SU-DHL-6 (cell line): ENCODE measurements around the gene RIPPLY2.

Experiments used
- H2AFZ ChIP-seq: fragments of 200-600 bp; sonication (generic); 2 replicates; pipeline ENCODE4 v1.6.1; 2014; ENCODE audit warnings: low read depth, mild to moderate bottlenecking, moderate library complexity, mixed read lengths, antibody characterized with exemption, low read length; ENCODE audit not compliant: severe bottlenecking
- H3F3A ChIP-seq: fragments of 200-600 bp; shearing (Covaris generic); 2 replicates; pipeline ENCODE4 v1.6.0; 2016; ENCODE audit warnings: antibody characterized with exemption, mild to moderate bottlenecking; ENCODE audit not compliant: insufficient read depth
- H3K27ac ChIP-seq: fragments of 200-600 bp; sonication (generic); 2 replicates; pipeline ENCODE4 v1.5.1; 2016; ENCODE audit warnings: low read depth, mild to moderate bottlenecking, low read length, moderate library complexity, mixed read lengths
- H3K27me3 ChIP-seq: fragments of 200-600 bp; sonication (generic), shearing (Covaris generic); 2 replicates; pipeline ENCODE4 v1.6.0; 2014; ENCODE audit warnings: mild to moderate bottlenecking, low read length
- H3K36me3 ChIP-seq: fragments of 200-600 bp; sonication (generic); 2 replicates; pipeline ENCODE4 v1.6.1; 2014; ENCODE audit warnings: mild to moderate bottlenecking, low read length, mixed read lengths
- H3K4me2 ChIP-seq: fragments of 300-600, 200-600 bp; shearing (Covaris generic), sonication (generic); 2 replicates; pipeline ENCODE4 v1.6.0; 2014; ENCODE audit warnings: low read length, low read depth, mild to moderate bottlenecking; ENCODE audit not compliant: poor library complexity, severe bottlenecking
- H3K4me3 ChIP-seq: fragments of 200-600 bp; sonication (generic); 2 replicates; pipeline ENCODE4 v1.5.1; 2014; ENCODE audit warnings: antibody characterized with exemption, low read length, mild to moderate bottlenecking, mixed read lengths; ENCODE audit not compliant: insufficient read depth, poor library complexity, severe bottlenecking
- H3K79me2 ChIP-seq: fragments of 200-600 bp; sonication (generic); 2 replicates; pipeline ENCODE4 v1.6.1; 2014; ENCODE audit warnings: mild to moderate bottlenecking, low read length, moderate library complexity; ENCODE audit not compliant: insufficient read depth
- H3K9ac ChIP-seq: fragments of 200-600 bp; sonication (generic); 2 replicates; pipeline ENCODE4 v1.7.0; 2014; ENCODE audit warnings: mild to moderate bottlenecking, low read length
- H3K9me2 ChIP-seq: fragments of 200-600 bp; sonication (generic); replicated peaks from 2 replicates; pipeline ENCODE4 v1.6.1; 2014; ENCODE audit warnings: low read length; ENCODE audit not compliant: insufficient read depth
- H3K9me3 ChIP-seq: fragments of 200-600 bp; sonication (generic); 2 replicates; pipeline ENCODE4 v1.6.1; 2014; ENCODE audit warnings: low read length, mixed read lengths; ENCODE audit not compliant: insufficient read depth
- H4K20me1 ChIP-seq: fragments of 200-600 bp; sonication (generic); 2 replicates; pipeline ENCODE4 v1.6.1; 2014; ENCODE audit warnings: low read depth, mild to moderate bottlenecking, antibody characterized with exemption, low read length, moderate library complexity, mixed read lengths
- EZH2phosphoT487 ChIP-seq: fragments of 200-600 bp; sonication (generic), shearing (Covaris generic); conservative IDR thresholded peaks from 2 replicates; pipeline ENCODE4 v1.6.1; 2018; ENCODE audit warnings: mild to moderate bottlenecking, antibody characterized with exemption, low read length, moderate library complexity, mixed read lengths
- TF ChIP-seq, protein P1 (sequence below): fragments of 200-600 bp; sonication (generic); IDR thresholded peaks from one replicate; pipeline ENCODE4 v1.5.1; 2017; ENCODE audit warnings: antibody characterized with exemption, mild to moderate bottlenecking, low read length, moderate library complexity; ENCODE audit not compliant: insufficient read depth, poor library complexity, severe bottlenecking

RIPPLY2 gene

DNA sequence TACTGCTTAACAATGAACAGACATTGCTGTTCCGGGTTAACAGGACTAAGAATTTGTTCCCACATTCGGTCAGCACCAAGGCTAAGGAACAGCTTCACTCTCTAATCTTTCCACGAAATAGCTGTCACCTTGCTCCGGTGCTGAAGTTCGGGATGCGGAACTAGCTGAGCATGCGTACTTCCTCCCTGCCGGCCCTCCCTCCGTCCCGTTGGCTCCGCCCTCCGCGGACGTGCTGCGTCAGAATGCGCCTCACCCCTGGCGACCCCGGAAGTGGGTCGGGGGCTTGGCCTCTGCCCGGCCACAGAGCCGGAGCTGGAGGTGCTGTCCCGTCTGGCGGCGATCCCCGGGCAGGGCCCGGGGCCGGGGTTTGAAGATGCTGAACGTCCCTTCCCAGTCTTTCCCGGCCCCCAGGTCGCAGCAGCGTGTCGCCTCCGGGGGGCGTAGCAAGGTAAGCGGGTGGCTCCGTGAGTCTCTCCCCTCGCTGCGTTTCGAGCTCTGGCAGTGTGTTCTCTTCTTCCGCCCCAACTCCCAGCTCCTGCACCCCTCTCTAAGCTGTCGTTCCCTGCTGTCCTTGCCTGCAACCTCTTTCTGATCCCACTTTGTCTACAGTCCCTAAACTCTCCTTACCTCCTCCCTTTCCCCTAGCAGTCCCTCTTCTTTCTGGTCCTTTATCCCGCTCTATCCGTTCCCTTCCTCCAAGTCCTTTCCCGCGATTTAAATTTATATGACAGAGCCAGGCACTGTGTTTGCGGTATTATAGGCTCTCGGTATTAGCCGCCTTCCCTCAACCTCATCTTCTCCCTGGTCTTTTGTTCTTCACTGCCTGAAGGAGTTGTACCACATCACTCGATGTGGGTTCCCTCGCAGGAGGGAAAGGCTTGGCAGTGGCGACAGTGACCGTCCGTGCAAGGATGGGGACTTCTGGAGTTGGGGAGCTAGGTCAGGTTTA is 6.5 kb downstream of the RIPPLY2 start, which contains the start of gene CYB5R4:
CYB5R4 (plus strand) TSS at position 280 of the 949 bp plus-strand sequence; CDS start at position 374, 94 bp downstream.
- Histone ChIP-seq H3K4me2 (peak within 1 kb of the TSS; percentile 91), H3K79me2 (peaks cover 45% of the 10 kb centered on the region), H3K9me3 (no peaks in the 10 kb centered on the region), H3K36me3 (peaks cover 15% of the 10 kb centered on the region), H3K27ac (peak within 1 kb of the TSS; percentile 43), H3K4me3 (peak within 1 kb of the TSS; percentile 97), H3K27me3 (no peaks in the 10 kb centered on the region), H3F3A (no peaks in the 10 kb centered on the region), H4K20me1 (0 out of 2 replicates have a peak, but pooled peaks cover 8% of the 10 kb centered on the region), H2AFZ (peak within 1 kb of the TSS; percentile 65), H3K9ac (peak within 1 kb of the TSS; percentile 82), H3K9me2 (no peaks in the 10 kb centered on the region)
- TF ChIP-seq, protein P1, sequence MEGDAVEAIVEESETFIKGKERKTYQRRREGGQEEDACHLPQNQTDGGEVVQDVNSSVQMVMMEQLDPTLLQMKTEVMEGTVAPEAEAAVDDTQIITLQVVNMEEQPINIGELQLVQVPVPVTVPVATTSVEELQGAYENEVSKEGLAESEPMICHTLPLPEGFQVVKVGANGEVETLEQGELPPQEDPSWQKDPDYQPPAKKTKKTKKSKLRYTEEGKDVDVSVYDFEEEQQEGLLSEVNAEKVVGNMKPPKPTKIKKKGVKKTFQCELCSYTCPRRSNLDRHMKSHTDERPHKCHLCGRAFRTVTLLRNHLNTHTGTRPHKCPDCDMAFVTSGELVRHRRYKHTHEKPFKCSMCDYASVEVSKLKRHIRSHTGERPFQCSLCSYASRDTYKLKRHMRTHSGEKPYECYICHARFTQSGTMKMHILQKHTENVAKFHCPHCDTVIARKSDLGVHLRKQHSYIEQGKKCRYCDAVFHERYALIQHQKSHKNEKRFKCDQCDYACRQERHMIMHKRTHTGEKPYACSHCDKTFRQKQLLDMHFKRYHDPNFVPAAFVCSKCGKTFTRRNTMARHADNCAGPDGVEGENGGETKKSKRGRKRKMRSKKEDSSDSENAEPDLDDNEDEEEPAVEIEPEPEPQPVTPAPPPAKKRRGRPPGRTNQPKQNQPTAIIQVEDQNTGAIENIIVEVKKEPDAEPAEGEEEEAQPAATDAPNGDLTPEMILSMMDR, result no peak
- no peak for TF ChIP-seq EZH2phosphoT487

DNA sequence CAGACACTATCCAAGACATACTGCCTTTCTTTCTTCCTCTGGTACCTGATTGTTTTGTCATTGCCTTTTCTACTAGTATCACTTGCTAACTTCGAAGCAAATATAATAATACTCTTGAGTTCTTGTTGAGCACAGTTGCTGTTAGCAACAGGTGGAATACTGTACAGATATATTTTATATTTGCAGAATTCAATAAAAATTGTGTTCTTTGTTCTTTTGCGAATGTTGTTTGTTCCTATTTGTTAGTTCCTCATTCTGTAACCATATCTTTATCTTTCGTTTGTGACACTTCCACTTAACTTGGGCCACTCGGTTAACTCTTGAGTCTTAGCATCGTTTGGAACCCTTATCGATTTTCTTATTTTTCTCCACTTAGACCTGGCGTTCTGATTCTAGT is 7.2 kb downstream of the RIPPLY2 start:
- H4K20me1 ChIP-seq, result 0 out of 2 replicates have a peak, but pooled peaks cover 8% of the 10 kb centered on the region
- peak overlapping the region; percentile 97 for H3K4me3 ChIP-seq
- H3K9ac ChIP-seq, result peak overlapping the region; percentile 82
- peak overlapping the region; percentile 65 for H2AFZ ChIP-seq
- peak overlapping the region; percentile 91 for H3K4me2 ChIP-seq
- TF ChIP-seq, protein P1, result no peak
- TF ChIP-seq EZH2phosphoT487, result no peak
- no peaks in the 10 kb centered on the region for H3K27me3 ChIP-seq
- no peaks in the 10 kb centered on the region; the same call in 1 of the 2 replicates for H3K9me3 ChIP-seq
- H3K9me2 ChIP-seq, result no peaks in the 10 kb centered on the region
- H3F3A ChIP-seq, result no peaks in the 10 kb centered on the region
- H3K79me2 ChIP-seq, result peaks cover 50% of the 10 kb centered on the region
- peak overlapping the region; percentile 43; the same call in 1 of the 2 replicates for H3K27ac ChIP-seq
- H3K36me3 ChIP-seq, result peaks cover 22% of the 10 kb centered on the region

DNA sequence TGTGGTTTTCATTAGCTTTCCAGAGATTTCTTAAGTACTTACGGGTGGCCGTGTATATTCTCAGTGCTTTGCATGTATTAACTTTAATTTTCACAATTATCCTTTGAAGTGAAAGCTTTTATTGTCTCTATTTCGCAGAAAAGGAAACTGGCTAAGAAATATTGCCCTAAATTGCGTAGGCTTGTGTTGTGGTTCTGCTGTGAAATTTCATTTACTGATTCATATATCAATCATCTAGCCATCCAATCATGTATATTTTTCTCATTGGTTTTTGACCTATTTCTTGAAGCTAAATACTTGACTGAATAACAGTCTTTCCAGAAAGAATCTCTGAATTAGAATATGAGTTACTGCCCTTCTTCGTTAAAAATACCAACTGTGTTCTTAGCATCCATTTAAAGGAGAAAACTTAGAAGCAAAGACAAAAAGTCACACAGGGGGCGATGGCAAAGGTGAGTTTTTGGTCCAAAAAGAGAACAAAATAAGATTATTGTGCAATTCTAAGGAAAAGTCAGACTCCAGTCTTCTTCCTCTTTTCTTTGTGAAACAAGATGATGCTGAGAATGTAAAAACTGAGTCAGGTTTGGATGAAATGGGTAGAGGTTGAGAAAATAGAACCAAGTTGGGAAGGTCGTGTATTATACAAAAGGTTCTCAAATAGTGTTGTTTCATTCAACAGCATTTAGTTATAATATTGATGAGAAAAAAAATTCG is 7.8 kb downstream of the RIPPLY2 start:
- no peak for TF ChIP-seq EZH2phosphoT487
- TF ChIP-seq, protein P1, result no peak
- H3K27ac ChIP-seq, result peak overlapping the region; percentile 43; the same call in 1 of the 2 replicates
- no peak overlapping the region for H2AFZ ChIP-seq
- peaks cover 28% of the 10 kb centered on the region for H3K36me3 ChIP-seq
- peak overlapping the region; percentile 82 for H3K9ac ChIP-seq
- peak overlapping the region; percentile 97 for H3K4me3 ChIP-seq
- peaks cover 53% of the 10 kb centered on the region for H3K79me2 ChIP-seq
- H3F3A ChIP-seq, result no peaks in the 10 kb centered on the region
- H4K20me1 ChIP-seq, result 0 out of 2 replicates have a peak, but pooled peaks cover 8% of the 10 kb centered on the region
- peak overlapping the region; percentile 91 for H3K4me2 ChIP-seq
- no peaks in the 10 kb centered on the region for H3K9me2 ChIP-seq
- peaks cover 4% of the 10 kb centered on the region; the same call in 1 of the 2 replicates for H3K9me3 ChIP-seq
- no peaks in the 10 kb centered on the region for H3K27me3 ChIP-seq
